Mammary epithelial cell (primary cell): ENCODE data around the gene PDHX.

Source experiments
- CTCF ChIP-seq, 2 donors: IDR thresholded peaks in 1 of 2; conservative IDR thresholded peaks in 1 of 2; 2 replicates each; pipeline ENCODE4 v1.5.1; 2011 to 2012; ENCODE audit warnings: inconsistent platforms in 2 of 2, low read length in 2 of 2, mild to moderate bottlenecking in 2 of 2, control low read depth in 1 of 2, low read depth in 1 of 2; ENCODE audit not compliant: insufficient read depth in 1 of 2; ENCODE audit errors: extremely low read depth in 1 of 2
- EZH2 ChIP-seq: IDR thresholded peaks from 2 replicates; pipeline ENCODE4 v1.6.1; 2012; ENCODE audit warnings: low read length, inconsistent platforms, borderline replicate concordance

- TF ChIP-seq CTCF (conservative IDR thresholded peaks at IDR 0.05 in 1 of 2, IDR thresholded peaks at IDR 0.05 in 1 of 2; ENCODE audit: extremely low read depth in 1 of 2, insufficient read depth in 1 of 2, low read depth in 1 of 2, low read length in 2 of 2) = no peak
- TF ChIP-seq EZH2 = no peak
Measured at GRCh38 chr11:34984514-34984913, 68.1 kb downstream of the PDHX start.
